NCI-H1048 (cell line): Measurements from ENCODE around the gene SHCBP1L.

Experiments
- DNase-seq: peaks from one replicate; lab custom pipeline; 2025; lab: John Stamatoyannopoulos, UW

Gene SHCBP1L

GRCh38 chr1:182952677-182953444 is at the start of gene SHCBP1L:
Gene SHCBP1L (minus strand): TSS chr1:182953166. CDS start chr1:182953133, 33 bp downstream.
- DNase-seq = no peak

- DNase-seq = no peak
Observed at GRCh38 chr1:183002267-183002666, 49.3 kb upstream of the SHCBP1L start.

GRCh38 chr1:183000167-183000962 is 47.4 kb upstream of the SHCBP1L start:
- no peak for DNase-seq

- no peak for DNase-seq
Observed at GRCh38 chr1:182998482-182998881, 45.5 kb upstream of the SHCBP1L start.

GRCh38 chr1:182996816-182997215 is 43.9 kb upstream of the SHCBP1L start:
- DNase-seq = no peak

GRCh38 chr1:182995894-182996293 is 42.9 kb upstream of the SHCBP1L start:
- no peak for DNase-seq

GRCh38 chr1:182993746-182994145 is 40.8 kb upstream of the SHCBP1L start:
- DNase-seq = no peak

- no peak for DNase-seq
Observed at GRCh38 chr1:182990413-182991144, 37.6 kb upstream of the SHCBP1L start.

- DNase-seq = no peak
Observed at GRCh38 chr1:182985876-182986275, 32.9 kb upstream of the SHCBP1L start.

GRCh38 chr1:182984621-182985020 is 31.7 kb upstream of the SHCBP1L start:
- DNase-seq = no peak

- DNase-seq = no peak
Observed at GRCh38 chr1:182984138-182984537, 31.2 kb upstream of the SHCBP1L start.

- no peak for DNase-seq
Observed at GRCh38 chr1:182978151-182978853, 25.3 kb upstream of the SHCBP1L start.

GRCh38 chr1:182977480-182977879 is 24.5 kb upstream of the SHCBP1L start:
- no peak for DNase-seq

- DNase-seq = no peak
Observed at GRCh38 chr1:182974506-182975191, 21.7 kb upstream of the SHCBP1L start.

GRCh38 chr1:182972829-182973228 is 19.9 kb upstream of the SHCBP1L start:
- no peak for DNase-seq

- DNase-seq = no peak
Observed at GRCh38 chr1:182972231-182972630, 19.3 kb upstream of the SHCBP1L start.

GRCh38 chr1:182971219-182971618 is 18.3 kb upstream of the SHCBP1L start:
- no peak for DNase-seq

- no peak for DNase-seq
Observed at GRCh38 chr1:182968836-182969734, 16.1 kb upstream of the SHCBP1L start.

- no peak for DNase-seq
Observed at GRCh38 chr1:182968151-182968741, 15.3 kb upstream of the SHCBP1L start.

GRCh38 chr1:182965861-182966260 is 12.9 kb upstream of the SHCBP1L start:
- DNase-seq = no peak
